Measurements from ENCODE around the gene CPEB2. TPM values are rescaled to one million over a fixed set of nuclear protein-coding genes. Genes with fewer than 3 reads are reported as not detected.

CPEB2 gene
- 5.6 TPM for polyA plus RNA-seq (2013, experiment 1 of 2)
- 4.5 TPM for polyA plus RNA-seq (2013, experiment 2 of 2)

- WGBS, 2 experiments (ENCODE audit: insufficient coverage in 2 of 2): 0% methylated on average over 47 to 71 of the region's 104 CpGs
- peaks cover 2% of the 10 kb centered on the region for H3K9me3 ChIP-seq (ENCODE audit: control insufficient read depth, low read length)
Measured at GRCh38 chr4:15001869-15002658, at the start of gene CPEB2. CPEB2 (plus strand) TSS chr4:15002481; CDS start chr4:15002674, 193 bp downstream.

GRCh38 chr4:14958436-14958835, 43.8 kb upstream of the CPEB2 start:
- no peak overlapping the region for H3K4me3 ChIP-seq (ENCODE audit: extremely low read depth, insufficient read depth, low read length, poor library complexity, severe bottlenecking)
- H3K36me3 ChIP-seq (ENCODE audit: control insufficient read depth, insufficient read depth, low read length): no peaks in the 10 kb centered on the region
- no CpG with 5 or more reads among the region's 3 CpGs for WGBS, 2 experiments (ENCODE audit: insufficient coverage in 2 of 2)
- H3K9me3 ChIP-seq (ENCODE audit: control insufficient read depth, low read length): no peaks in the 10 kb centered on the region
- no peaks in the 10 kb centered on the region for H3K4me1 ChIP-seq (ENCODE audit: control insufficient read depth, insufficient read depth, low read length, poor library complexity, severe bottlenecking)
- no peak overlapping the region for H3K27ac ChIP-seq (ENCODE audit: low read depth, low read length, severe bottlenecking)

More at GRCh38 chr4:15001869-15002658, at the start of gene CPEB2:
- H3K36me3 ChIP-seq (ENCODE audit: control insufficient read depth, insufficient read depth, low read length): no peaks in the 10 kb centered on the region
- H3K4me3 ChIP-seq (ENCODE audit: extremely low read depth, insufficient read depth, low read length, poor library complexity, severe bottlenecking): peak within 1 kb of the TSS; percentile 89
- peak within 1 kb of the TSS; percentile 91 for H3K27ac ChIP-seq (ENCODE audit: low read depth, low read length, severe bottlenecking)
- peaks cover 6% of the 10 kb centered on the region for H3K4me1 ChIP-seq (ENCODE audit: control insufficient read depth, insufficient read depth, low read length, poor library complexity, severe bottlenecking)

GRCh38 chr4:14961292-14961691, 41.0 kb upstream of the CPEB2 start:
- no peaks in the 10 kb centered on the region for H3K36me3 ChIP-seq (ENCODE audit: control insufficient read depth, insufficient read depth, low read length)
- H3K9me3 ChIP-seq (ENCODE audit: control insufficient read depth, low read length): no peaks in the 10 kb centered on the region
- H3K4me1 ChIP-seq (ENCODE audit: control insufficient read depth, insufficient read depth, low read length, poor library complexity, severe bottlenecking): no peaks in the 10 kb centered on the region
- no peak overlapping the region for H3K27ac ChIP-seq (ENCODE audit: low read depth, low read length, severe bottlenecking)
- H3K4me3 ChIP-seq (ENCODE audit: extremely low read depth, insufficient read depth, low read length, poor library complexity, severe bottlenecking): no peak overlapping the region

- Histone ChIP-seq H3K4me3 (ENCODE audit: extremely low read depth, insufficient read depth, low read length, poor library complexity, severe bottlenecking) (no peak overlapping the region), H3K9me3 (ENCODE audit: control insufficient read depth, low read length) (no peaks in the 10 kb centered on the region), H3K36me3 (ENCODE audit: control insufficient read depth, insufficient read depth, low read length) (no peaks in the 10 kb centered on the region), H3K27ac (ENCODE audit: low read depth, low read length, severe bottlenecking) (no peak overlapping the region), H3K4me1 (ENCODE audit: control insufficient read depth, insufficient read depth, low read length, poor library complexity, severe bottlenecking) (no peaks in the 10 kb centered on the region)
- WGBS, 2 experiments (ENCODE audit: insufficient coverage in 2 of 2): 71 to 83% methylated on average over 1 of the region's 1 CpG
Measured at GRCh38 chr4:14965071-14965470, 37.2 kb upstream of the CPEB2 start.

GRCh38 chr4:14967982-14968381, 34.3 kb upstream of the CPEB2 start:
- H3K9me3 ChIP-seq (ENCODE audit: control insufficient read depth, low read length): no peaks in the 10 kb centered on the region
- 93% methylated on average over 3 of the region's 3 CpGs for WGBS, 2 experiments (ENCODE audit: insufficient coverage in 2 of 2)

GRCh38 chr4:14977830-14978229, 24.5 kb upstream of the CPEB2 start:
- H3K36me3 ChIP-seq (ENCODE audit: control insufficient read depth, insufficient read depth, low read length): no peaks in the 10 kb centered on the region
- H3K9me3 ChIP-seq (ENCODE audit: control insufficient read depth, low read length): no peaks in the 10 kb centered on the region
- no peaks in the 10 kb centered on the region for H3K4me1 ChIP-seq (ENCODE audit: control insufficient read depth, insufficient read depth, low read length, poor library complexity, severe bottlenecking)
- no peak overlapping the region for H3K4me3 ChIP-seq (ENCODE audit: extremely low read depth, insufficient read depth, low read length, poor library complexity, severe bottlenecking)
- H3K27ac ChIP-seq (ENCODE audit: low read depth, low read length, severe bottlenecking): no peak overlapping the region

More at GRCh38 chr4:14967982-14968381, 34.3 kb upstream of the CPEB2 start:
- Histone ChIP-seq H3K4me1 (ENCODE audit: control insufficient read depth, insufficient read depth, low read length, poor library complexity, severe bottlenecking) (no peaks in the 10 kb centered on the region), H3K36me3 (ENCODE audit: control insufficient read depth, insufficient read depth, low read length) (no peaks in the 10 kb centered on the region), H3K27ac (ENCODE audit: low read depth, low read length, severe bottlenecking) (no peak overlapping the region), H3K4me3 (ENCODE audit: extremely low read depth, insufficient read depth, low read length, poor library complexity, severe bottlenecking) (no peak overlapping the region)

- WGBS, 2 experiments (ENCODE audit: insufficient coverage in 2 of 2): no CpG with 5 or more reads among the region's 1 CpG
- no peaks in the 10 kb centered on the region for H3K9me3 ChIP-seq (ENCODE audit: control insufficient read depth, low read length)
- H3K36me3 ChIP-seq (ENCODE audit: control insufficient read depth, insufficient read depth, low read length): no peaks in the 10 kb centered on the region
- H3K27ac ChIP-seq (ENCODE audit: low read depth, low read length, severe bottlenecking): no peak overlapping the region
- H3K4me1 ChIP-seq (ENCODE audit: control insufficient read depth, insufficient read depth, low read length, poor library complexity, severe bottlenecking): no peaks in the 10 kb centered on the region
- no peak overlapping the region for H3K4me3 ChIP-seq (ENCODE audit: extremely low read depth, insufficient read depth, low read length, poor library complexity, severe bottlenecking)
Measured at GRCh38 chr4:14984448-14984847, 17.8 kb upstream of the CPEB2 start.

GRCh38 chr4:14985161-14985560, 17.1 kb upstream of the CPEB2 start:
- Histone ChIP-seq H3K4me1 (ENCODE audit: control insufficient read depth, insufficient read depth, low read length, poor library complexity, severe bottlenecking) (no peaks in the 10 kb centered on the region), H3K9me3 (ENCODE audit: control insufficient read depth, low read length) (no peaks in the 10 kb centered on the region), H3K27ac (ENCODE audit: low read depth, low read length, severe bottlenecking) (no peak overlapping the region), H3K36me3 (ENCODE audit: control insufficient read depth, insufficient read depth, low read length) (no peaks in the 10 kb centered on the region), H3K4me3 (ENCODE audit: extremely low read depth, insufficient read depth, low read length, poor library complexity, severe bottlenecking) (no peak overlapping the region)
- WGBS, 2 experiments (ENCODE audit: insufficient coverage in 2 of 2): 60% methylated on average over 1 of the region's 1 CpG; no CpG with 5 or more reads in 1 of the 2 experiments

GRCh38 chr4:14985843-14986242, 16.4 kb upstream of the CPEB2 start:
- H3K9me3 ChIP-seq (ENCODE audit: control insufficient read depth, low read length): no peaks in the 10 kb centered on the region
- H3K4me3 ChIP-seq (ENCODE audit: extremely low read depth, insufficient read depth, low read length, poor library complexity, severe bottlenecking): no peak overlapping the region
- no peak overlapping the region for H3K27ac ChIP-seq (ENCODE audit: low read depth, low read length, severe bottlenecking)
- no peaks in the 10 kb centered on the region for H3K36me3 ChIP-seq (ENCODE audit: control insufficient read depth, insufficient read depth, low read length)
- 88 to 90% methylated on average over 1 of the region's 1 CpG for WGBS, 2 experiments (ENCODE audit: insufficient coverage in 2 of 2)
- H3K4me1 ChIP-seq (ENCODE audit: control insufficient read depth, insufficient read depth, low read length, poor library complexity, severe bottlenecking): no peaks in the 10 kb centered on the region

GRCh38 chr4:14987054-14987453, 15.2 kb upstream of the CPEB2 start:
- no peaks in the 10 kb centered on the region for H3K4me1 ChIP-seq (ENCODE audit: control insufficient read depth, insufficient read depth, low read length, poor library complexity, severe bottlenecking)
- H3K4me3 ChIP-seq (ENCODE audit: extremely low read depth, insufficient read depth, low read length, poor library complexity, severe bottlenecking): no peak overlapping the region
- no peaks in the 10 kb centered on the region for H3K36me3 ChIP-seq (ENCODE audit: control insufficient read depth, insufficient read depth, low read length)
- no CpG with 5 or more reads among the region's 2 CpGs for WGBS, 2 experiments (ENCODE audit: insufficient coverage in 2 of 2)
- H3K27ac ChIP-seq (ENCODE audit: low read depth, low read length, severe bottlenecking): no peak overlapping the region
- H3K9me3 ChIP-seq (ENCODE audit: control insufficient read depth, low read length): no peaks in the 10 kb centered on the region

- Histone ChIP-seq H3K4me3 (ENCODE audit: extremely low read depth, insufficient read depth, low read length, poor library complexity, severe bottlenecking) (no peak overlapping the region), H3K27ac (ENCODE audit: low read depth, low read length, severe bottlenecking) (no peak overlapping the region), H3K36me3 (ENCODE audit: control insufficient read depth, insufficient read depth, low read length) (no peaks in the 10 kb centered on the region), H3K9me3 (ENCODE audit: control insufficient read depth, low read length) (no peaks in the 10 kb centered on the region), H3K4me1 (ENCODE audit: control insufficient read depth, insufficient read depth, low read length, poor library complexity, severe bottlenecking) (peaks cover 5% of the 10 kb centered on the region)
- no CpG with 5 or more reads among the region's 1 CpG for WGBS, 2 experiments (ENCODE audit: insufficient coverage in 2 of 2)
Measured at GRCh38 chr4:14990484-14990883, 11.8 kb upstream of the CPEB2 start.

All from mesodermal cell (in vitro differentiated cells).